HG03135 (cell line): ENCODE measurements around the gene DHX58.

Experiments
- ATAC-seq: cut with Tn5 transposase; IDR thresholded peaks from one replicate; pipeline ENCODE4 v1.9.1; 2021; ENCODE audit warnings: mild to moderate bottlenecking, moderate library complexity; ENCODE audit not compliant: unreplicated experiment

DHX58 gene

DNA sequence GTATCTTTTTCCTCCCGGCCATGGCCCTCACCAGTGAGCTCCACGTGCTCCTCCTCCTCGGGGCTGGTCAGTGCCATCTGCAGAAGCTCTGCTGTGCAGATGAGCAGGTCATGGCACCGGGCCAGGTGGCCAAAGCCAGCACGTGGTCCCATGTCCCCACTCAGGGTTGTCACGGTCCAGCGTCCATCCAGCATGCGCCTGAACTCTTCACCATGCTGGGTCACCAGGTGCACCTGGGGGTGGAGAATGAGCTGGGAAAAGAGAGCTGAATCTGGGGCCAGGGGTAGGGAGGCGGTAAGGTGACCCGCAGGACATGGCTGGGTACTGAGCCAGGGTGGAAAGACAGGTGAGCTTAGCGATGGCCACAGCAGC lies 1.3 kb downstream of the DHX58 start:
- ATAC-seq: no peak

DNA sequence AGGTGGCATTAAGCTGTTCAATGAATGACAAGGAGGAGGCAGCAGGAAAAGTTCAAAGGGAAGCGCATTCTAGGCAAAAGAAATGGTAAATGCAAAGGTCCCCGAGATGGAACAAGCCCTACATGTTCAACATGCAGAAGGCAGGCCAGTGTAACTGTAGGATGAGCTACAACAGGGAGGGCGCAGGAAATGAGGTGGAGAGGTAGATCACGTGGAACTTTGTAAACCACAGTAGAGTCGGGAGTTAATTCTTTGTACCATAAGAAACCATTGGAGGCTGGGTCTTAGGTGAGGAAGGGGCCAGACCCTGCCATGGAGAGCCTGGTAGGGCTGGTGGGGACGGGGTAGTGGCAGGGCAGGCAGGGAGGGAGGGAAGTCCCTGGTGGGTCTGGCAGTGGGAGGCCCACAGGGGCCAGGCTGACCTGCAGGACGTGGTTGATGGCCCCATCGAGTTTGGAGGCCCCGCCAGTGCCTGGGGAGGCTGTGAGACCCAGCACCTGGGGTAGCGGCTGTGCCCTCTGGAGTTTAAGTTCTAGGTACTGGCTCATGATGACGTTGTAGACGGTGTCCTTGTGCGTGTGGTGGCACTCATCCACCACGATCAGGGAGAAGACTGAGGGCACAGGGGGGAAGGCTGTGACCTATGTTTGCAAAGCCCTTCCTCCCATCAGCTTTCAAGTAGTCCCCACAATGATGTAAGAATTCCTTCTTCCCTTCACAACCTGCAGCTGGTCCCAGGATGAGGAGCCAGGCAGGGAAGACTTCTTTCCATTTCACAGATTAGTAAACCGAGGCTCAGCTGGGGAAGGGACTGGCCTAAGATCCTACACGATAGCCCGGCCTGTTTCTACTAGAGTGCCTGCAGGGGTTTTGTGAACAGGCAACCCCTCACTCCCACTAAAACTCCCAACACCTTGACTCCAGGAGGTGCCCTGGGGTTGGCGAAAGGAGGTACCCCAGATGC lies 1.9 kb downstream of the DHX58 start:
- ATAC-seq: no peak

DNA sequence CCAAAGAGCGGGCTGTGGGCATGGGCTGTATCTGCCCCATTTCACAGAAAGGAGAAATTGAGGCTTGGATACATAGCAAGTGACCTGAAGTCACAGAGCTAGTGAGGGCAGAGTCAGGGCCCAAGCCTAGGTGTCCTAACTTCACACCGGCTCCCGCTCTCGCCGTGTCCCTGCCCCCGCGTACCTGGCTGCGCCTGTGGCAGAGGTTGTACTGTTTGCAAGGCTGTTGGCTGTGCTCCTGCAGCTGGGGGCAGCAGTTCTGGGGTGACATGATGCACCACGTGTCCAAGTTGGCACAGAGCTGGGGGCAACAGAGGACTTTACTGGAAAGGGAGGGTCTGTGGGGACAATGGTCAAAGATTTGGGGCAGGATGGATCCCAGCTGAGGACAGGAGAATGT lies 3.4 kb downstream of the DHX58 start:
- no peak for ATAC-seq

DNA sequence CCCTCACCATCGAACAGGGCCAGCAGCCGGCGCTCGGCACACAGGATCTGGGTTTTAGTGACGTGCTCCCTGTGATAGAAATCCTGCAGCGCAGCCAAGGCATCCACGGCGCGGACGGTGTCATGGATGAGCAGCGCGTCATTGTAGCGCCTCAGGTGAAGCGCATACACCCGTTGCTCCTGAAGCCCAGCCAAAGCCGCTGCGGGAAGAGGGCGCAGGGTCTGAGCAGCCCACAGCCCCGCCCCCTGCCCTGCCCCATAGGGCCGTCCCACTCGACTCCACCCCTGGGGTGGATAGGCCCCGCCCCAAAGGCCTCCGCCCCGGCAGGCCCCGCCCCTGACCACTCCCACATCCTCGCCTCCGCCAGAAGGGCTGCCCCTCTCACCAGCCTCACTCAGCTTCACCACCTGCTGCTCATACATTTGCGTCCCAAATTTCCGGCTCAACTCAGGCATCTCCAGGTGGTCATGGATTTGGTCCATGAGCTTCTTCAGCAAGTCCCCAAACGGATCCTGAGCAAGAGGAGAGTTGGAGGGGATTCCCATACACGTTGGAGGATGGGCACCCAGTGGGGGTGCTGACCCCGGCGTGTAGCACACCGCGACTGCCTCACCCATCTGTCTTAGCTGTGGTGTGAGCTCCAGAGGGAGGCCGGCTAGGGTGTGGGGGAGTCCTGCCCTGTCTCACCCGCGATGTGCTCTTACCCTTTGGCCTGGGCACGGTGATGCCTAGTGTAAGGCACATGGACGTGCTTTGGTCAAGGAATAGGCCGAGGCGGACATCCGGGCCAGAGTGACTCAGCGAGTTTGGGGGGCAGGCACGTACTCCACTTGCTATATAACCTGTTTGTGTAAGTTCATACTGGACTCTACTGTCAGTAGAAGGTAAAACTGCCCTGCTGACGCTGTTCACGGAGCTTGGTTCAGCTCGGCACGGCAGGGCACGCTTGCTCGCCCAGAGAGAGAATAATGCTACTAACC lies 4.6 kb downstream of the DHX58 start:
- peak; percentile 71 for ATAC-seq

DNA sequence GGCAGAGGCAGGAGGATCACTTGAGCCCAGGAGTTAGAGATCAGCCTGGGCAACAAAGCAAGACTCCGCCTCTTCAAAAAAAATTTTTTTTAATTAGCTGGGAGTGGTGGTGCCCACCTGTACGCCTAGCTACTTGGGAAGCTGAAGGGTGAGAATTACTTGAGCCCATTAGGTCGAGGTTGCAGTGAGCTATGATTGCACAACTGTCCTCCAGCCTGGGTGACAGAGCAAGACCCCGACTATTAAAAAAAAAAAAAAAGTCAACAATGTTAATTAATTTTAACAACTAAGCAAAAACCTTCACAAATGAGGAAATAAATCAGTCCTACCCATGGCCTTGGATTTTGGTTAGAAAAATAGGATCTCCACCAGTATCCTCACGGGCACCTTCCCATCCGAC lies 5.4 kb downstream of the DHX58 start:
- ATAC-seq: no peak

DNA sequence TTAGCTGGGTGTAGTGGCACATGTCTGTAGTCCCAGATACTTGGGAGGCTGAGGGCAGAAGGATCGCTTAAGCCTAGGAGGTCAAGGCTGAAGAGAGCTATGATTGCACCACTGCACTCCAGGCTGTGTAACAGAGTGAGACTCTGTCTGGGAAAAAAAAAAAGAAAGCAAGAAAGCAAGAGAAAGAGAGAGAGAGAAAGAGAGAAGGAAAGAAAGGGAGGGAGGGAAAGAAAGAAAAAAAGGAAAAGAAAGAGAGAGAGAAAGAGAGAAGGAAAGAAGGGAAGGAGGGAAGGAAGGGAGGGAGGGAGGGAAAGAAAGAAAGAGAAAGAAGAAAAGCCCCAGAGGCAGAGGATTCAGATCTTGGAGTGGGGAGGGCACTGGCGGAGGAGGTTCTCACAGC lies 6.5 kb downstream of the DHX58 start:
- no peak for ATAC-seq

DNA sequence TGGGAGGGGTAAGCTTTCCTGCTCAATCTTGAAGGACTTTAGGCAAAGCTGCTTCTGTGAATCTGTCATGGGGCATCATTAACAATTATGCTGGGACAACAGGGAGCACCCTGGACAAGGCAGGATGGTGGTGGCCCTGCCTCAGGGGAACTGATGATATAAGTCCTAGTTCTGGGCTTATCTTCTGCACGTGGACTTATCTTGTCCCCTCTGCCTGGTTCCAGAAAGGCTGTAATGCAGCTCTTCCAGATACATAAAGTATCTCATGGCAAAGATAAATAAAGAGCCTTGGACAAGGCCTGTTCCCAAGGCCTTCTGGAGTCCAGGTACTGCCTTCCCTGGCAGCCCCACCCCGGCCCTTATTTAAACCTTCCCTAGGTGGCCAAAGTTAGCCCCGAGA lies 8.2 kb downstream of the DHX58 start:
- ATAC-seq: no peak

DNA sequence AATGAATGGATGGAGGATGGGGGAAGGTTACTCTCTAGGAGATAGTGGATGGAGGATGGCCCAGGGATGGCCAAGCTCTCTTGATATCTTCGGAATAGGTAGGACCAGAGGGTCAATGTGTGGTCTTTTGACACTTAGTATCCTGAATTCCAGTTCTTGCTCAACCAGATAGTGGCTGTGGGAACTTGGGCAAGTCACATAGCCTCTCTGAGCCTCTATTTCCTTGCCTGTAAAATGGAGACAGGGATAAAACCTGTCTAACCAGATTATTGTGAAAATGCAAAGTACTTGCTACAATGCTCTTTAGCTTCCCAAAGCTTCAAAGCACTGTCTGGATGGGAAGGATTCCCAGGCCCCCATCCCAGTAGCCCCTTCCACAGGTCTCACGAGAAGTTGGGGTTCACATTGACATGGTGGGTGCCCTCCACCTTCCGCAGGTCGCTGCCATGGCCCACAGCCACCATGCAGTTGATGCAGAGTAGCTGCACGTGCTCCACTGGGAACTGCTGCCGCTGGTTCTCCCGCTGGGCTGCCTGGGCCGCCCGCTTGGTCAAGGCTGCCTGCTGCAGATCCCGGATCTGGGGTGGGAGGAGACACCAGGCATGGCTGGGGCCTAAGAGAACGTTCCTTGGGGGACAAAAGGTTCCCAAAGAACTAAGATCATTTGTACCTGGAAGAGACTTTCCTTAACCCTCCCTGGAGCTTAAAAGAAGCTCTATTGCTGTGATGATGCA lies 9.1 kb downstream of the DHX58 start:
- ATAC-seq: no peak

DNA sequence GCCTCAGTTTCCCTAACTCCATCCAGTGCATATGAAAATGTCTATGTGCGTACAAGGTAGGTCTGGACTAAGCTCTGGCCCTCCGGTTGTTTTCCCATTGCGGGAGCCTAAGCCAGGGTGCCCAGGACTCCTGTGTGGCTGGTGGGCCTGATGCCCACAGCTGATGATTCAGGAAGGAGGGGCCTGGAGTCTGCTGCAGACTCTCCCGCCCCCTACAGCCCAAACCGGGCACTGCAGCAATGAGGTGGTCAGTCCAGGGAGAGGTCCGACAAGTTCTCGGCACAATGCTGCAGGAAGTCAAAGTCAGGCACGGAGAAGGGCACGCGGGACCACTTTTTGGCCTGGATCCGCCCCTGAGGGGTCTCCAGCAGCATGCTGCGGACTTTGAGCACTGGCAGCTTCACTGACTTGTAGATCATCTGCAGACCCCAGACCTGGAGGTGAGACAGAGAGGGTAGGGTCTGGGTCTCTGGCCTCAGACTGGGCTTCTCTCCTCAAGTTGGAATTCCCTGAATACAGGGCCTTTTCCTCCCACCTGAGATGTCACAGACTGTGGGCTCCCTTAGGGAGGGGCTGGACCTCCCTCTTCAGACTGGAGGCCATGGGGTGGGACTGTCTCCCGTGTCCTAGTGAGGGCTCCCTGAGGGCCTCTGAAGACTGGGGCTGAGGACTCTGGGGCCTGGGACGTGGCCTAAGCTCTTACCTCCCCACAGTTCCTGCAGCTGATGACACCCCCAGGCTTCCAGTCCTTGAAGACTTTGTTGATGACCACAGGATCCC lies 10.8 kb downstream of the DHX58 start:
- no peak for ATAC-seq

DNA sequence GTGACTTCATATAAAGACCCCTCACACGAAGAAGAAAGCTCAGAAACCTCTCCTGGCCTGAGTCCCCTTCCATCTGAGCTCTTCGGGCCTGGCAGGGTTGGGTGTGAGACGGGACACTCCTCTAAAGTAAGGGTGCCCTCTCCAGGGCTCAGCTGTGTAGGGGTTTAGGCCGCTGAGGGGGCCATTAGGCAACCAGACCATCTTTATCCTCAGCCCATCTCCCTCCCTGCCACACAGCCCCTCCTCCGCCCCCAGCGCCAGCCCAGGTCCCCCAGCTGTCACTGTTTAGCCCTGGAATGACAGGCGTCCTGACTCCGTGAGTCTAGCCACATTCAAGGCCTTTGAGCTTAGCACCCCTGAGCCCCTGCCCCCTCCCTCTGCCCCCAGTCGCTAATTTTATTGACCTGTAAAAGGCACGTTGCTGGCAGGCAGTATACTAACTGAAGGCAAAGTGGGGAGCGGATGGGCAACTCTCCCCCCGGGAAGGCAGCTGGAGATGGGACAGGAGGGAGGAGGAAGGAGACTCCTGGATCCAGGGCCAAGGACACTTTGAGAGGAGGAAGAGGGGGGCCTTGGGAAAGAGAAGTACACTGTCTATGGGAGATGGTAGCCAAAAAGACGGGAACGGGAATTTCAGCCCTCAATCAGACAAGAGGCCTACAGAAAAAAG lies 13.6 kb downstream of the DHX58 start:
- ATAC-seq: no peak

DNA sequence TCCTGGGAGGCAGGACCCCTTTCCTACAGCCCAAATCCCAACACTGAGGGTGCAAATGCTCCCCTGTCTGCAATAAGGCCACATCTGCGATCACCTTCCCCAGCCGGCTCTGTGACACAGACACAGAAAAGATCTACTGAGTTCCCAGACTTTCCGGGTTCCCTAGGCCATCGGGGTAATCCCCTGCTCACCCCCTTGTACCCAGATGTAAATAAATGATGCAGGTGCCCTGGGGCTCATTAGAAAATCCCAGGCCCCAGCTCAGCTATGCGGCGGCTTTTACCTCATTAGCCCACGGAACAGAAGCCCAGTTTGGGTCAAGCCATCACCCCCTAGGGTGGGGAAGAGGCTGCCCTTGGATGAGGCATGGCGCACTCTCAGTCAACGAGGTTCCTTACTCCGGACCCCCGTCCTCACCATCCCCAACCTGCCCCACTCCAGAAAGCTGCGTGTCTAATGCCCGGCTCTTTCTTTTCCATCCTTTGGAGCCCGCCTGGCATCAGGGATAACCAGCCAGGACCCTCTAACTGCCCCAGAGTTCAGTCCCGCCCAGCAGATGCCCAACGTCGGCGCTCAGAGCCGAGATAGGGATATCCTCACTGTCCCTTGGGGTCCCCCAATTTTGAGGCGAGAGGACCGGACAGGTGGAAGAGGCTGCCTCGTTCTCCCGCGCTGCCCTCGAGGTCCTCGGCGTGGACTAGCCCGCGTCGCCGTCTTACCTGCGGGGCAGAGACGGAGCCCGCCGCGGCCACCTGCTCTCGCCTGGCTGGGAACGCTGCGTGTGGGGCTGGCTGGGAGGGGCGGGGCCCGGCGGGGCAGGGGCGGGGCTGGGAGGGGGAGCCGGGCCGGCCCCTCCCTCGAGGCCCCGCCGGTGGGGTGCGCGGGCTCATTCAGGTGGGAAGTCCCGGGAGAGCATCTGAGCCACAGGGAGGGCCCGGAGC lies 14.6 kb downstream of the DHX58 start, which contains the start of gene ZNF385C:
ZNF385C (minus strand) TSS at position 783 of the 941 bp plus-strand sequence. CDS start 35,417 bp downstream, outside the sequence.
- no peak for ATAC-seq

DNA sequence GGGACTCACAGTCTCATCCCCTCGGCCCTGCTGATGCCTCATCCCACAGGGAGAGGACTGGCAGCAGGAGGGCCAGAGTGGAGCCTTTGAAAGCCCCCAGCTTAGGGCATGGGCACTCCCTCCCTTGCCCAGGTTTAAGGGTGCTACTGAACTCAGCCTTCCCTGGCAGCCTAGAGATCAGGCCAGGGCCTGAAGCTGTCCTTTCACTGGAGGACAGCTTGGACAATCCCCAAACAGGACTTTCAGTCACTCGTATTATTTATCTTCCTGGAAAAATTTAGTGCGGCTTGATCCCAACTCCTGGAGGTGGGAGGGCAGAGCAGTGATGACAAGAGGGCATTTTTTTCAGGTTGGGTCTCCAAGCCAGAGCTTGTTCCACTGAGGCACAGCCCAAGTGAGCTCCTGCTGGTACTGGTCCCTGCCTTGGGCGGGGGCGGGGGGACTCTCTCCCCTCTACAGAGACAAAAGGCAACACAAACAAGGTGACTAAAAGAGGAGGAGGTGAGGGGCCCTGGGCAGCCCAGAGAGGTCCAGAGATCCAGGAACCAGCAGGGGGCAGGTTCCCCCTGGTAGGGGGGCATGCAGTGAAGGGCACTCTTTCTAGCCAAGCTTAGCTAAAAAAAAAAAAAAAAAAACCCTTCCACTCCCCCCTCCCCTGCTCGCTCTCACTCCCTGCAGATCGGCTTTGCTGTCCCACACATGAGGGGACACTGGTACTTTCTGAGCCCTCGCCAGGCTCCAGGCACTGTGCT lies 16.0 kb downstream of the DHX58 start:
- ATAC-seq: no peak

DNA sequence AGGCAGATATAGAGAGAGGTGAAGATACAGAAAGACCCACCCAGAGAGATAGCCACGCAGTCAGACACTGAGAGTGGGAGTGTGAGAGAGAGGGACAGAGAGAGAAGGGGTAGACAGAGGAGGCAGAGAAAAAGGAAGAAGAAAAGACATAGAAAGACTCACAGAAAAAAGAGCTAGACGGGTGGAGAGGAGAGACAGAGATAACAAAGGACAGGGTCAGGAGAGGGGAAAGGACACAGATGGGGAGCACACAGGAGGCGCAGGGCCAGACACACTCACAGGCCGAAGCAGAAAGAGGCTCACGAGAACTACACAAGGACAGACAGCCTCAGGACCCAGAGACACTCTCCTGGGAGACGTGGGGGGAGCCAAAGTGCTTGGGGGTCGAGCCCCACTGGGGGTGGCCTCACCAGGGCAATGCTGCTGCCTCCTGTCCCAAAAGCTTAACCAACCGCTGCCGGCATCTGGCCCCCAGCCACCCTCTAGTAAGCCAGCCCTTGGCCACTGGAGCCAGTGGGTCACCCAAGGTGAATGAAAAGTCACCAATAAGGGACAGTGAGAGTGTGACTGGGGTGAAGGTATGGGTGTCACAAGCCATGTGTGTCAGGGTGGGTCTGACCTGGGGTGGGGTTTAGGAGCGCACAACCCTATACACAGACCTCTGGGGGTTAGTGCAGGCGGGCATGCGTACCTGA lies 18.0 kb downstream of the DHX58 start:
- ATAC-seq: no peak

DNA sequence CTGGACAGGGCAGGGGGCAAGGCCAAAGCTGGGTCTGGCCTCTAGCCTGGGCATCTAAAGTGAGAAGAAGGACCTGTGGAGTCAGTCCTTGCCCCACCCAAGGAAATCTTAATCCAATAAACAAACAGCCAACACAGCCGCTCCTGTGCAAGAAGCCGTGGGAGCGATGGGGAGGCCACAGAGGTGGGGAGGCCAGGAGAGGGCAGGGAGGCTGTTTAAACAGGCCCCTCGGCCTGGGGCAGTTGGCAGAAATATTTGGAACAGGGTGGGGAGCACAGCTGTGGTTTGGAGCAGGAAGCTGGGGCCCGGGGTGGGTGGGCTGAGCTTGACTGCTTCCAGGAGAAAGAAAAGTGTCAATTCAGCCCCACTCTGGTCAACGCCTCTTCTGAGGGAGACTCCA lies 19.6 kb downstream of the DHX58 start:
- ATAC-seq: no peak

DNA sequence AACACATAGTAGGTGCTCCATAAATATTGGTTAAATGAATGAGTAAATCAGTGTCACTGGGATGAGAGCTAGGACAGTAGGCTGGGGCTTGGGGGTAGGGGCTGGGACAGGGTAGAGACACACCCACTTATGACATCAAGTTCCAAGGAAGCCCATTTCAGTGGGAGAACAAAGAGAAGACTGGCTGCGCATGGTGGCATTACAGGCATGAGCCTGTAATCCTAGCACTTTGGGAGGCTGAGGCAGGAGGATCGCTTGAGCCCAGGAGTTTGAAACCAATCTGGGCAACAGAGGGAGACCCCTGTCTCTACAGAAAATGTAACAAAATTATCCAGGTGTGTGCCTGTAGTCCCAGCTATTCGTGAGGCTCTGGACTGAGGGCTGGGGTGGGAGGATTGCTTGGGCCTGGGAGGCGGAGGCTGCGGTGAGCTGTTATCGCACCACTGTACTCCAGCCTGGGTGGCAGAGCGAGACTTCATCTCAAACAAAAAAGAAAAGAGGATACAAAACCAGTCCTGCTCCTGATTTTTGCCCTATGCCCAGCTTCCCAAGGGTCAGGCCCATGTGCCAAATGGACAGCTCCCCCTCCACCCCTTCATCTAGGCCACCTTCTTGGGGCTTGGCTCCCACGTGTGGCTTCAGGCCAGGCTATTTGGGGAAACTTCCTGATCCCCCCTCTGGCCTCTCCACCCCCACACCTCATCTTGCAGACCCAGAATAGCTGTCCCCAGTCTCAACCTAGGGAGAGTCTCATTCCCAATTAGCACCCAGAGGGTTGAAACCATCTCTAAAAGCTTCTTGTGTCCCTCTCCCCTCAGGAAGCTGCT lies 21.3 kb downstream of the DHX58 start:
- ATAC-seq: no peak

DNA sequence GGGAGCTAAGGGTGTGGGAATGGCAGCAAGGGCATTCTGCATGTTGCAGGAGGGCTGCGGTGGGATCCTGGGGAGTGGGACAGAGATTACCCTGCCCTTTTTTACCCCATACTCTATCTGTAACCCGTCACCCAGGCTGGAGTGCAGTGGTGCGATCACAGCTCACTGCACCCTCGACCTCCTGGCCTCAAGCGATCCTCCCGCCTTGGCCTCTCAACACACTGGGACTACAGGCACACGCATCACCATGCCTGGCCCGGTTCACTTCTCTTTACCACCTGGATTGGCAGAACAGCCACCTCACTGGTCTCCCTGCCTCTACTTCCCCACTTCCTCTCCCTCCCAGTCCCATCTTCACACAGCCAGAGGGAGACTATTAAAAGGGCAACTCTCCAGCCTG lies 23.8 kb downstream of the DHX58 start:
- no peak for ATAC-seq
